HepG2 (cell line): ENCODE data around the gene TPGS1. TPM values are rescaled to one million over a fixed set of nuclear protein-coding genes. Genes with fewer than 3 reads are reported as not detected.

Experiments
- AKAP8 ChIP-seq: sonication (generic); formaldehyde crosslinking; IDR thresholded peaks from 2 replicates; pipeline ENCODE4 v1.5.1; 2020; ENCODE audit warnings: mild to moderate bottlenecking, missing genetic modification reagents
- DPF2 ChIP-seq: sonication (generic); formaldehyde crosslinking; IDR thresholded peaks from 2 replicates; pipeline ENCODE4 v1.4.0; 2020; ENCODE audit warnings: mild to moderate bottlenecking, low read depth, missing genetic modification reagents, borderline replicate concordance
- EED ChIP-seq: sonication (generic); formaldehyde crosslinking; IDR thresholded peaks from 2 replicates; pipeline ENCODE4 v1.5.0; 2020; ENCODE audit warnings: mild to moderate bottlenecking, missing genetic modification reagents
- EHMT2 ChIP-seq: fragments of 200-600 bp; sonication (generic); IDR thresholded peaks from 2 replicates; pipeline ENCODE4 v1.7.0; 2017; ENCODE audit warnings: antibody characterized with exemption, low read depth, low read length, borderline replicate concordance
- ELF1 ChIP-seq: sonication (generic); formaldehyde crosslinking; IDR thresholded peaks from 2 replicates; pipeline ENCODE4 v1.4.0; 2020; ENCODE audit warnings: missing genetic modification reagents
- JUND ChIP-seq: sonication (generic); formaldehyde crosslinking; IDR thresholded peaks from 2 replicates; pipeline ENCODE4 v1.8.0; 2022; ENCODE audit warnings: mild to moderate bottlenecking, missing genetic modification reagents
- KAT7 ChIP-seq: IDR thresholded peaks from 2 replicates; pipeline ENCODE4 v1.6.1; 2018; ENCODE audit warnings: borderline replicate concordance, missing compliant biosample characterization
- MAZ ChIP-seq, 2 experiments: sonication (generic) in 1 of 2; formaldehyde crosslinking in 1 of 2; IDR thresholded peaks; 2 replicates each; pipeline versions ENCODE4 v1.5.0 to v1.6.1; 2012 to 2020; ENCODE audit warnings: low read depth in 2 of 2, mild to moderate bottlenecking in 2 of 2, borderline replicate concordance in 1 of 2, improper control_type of control experiment in 1 of 2, low read length in 1 of 2, missing genetic modification reagents in 1 of 2, moderate library complexity in 1 of 2
- MIER3 ChIP-seq: IDR thresholded peaks from 2 replicates; pipeline ENCODE4 v1.6.1; 2016; ENCODE audit warnings: missing compliant biosample characterization, borderline replicate concordance
- MTF2 ChIP-seq: sonication (generic); formaldehyde crosslinking; IDR thresholded peaks from 2 replicates; pipeline ENCODE4 v1.5.0; 2020; ENCODE audit warnings: missing genetic modification reagents, borderline replicate concordance
- MYC ChIP-seq: sonication (generic); formaldehyde crosslinking; IDR thresholded peaks from 2 replicates; pipeline ENCODE4 v1.9.0; 2021; ENCODE audit warnings: missing genetic modification reagents, borderline replicate concordance
- PHF5A ChIP-seq: IDR thresholded peaks from one replicate; pipeline ENCODE4 v1.6.1; 2018; ENCODE audit warnings: low read depth, missing genetic modification reagents; ENCODE audit not compliant: unreplicated experiment
- TBX2 ChIP-seq: sonication (generic); formaldehyde crosslinking; IDR thresholded peaks from 2 replicates; pipeline ENCODE4 v1.5.0; 2020; ENCODE audit warnings: missing genetic modification reagents, mild to moderate bottlenecking, borderline replicate concordance
- TCF12 ChIP-seq, 2 experiments: fragments of 450-650 bp in 1 of 2; sonication (generic) in 1 of 2; formaldehyde crosslinking in 1 of 2; IDR thresholded peaks; 2 replicates each; pipeline versions ENCODE4 v1.6.1 to v1.8.0; 2017 to 2022; ENCODE audit warnings: antibody characterized with exemption in 1 of 2, mild to moderate bottlenecking in 1 of 2, missing genetic modification reagents in 1 of 2, moderate library complexity in 1 of 2
- THAP11 ChIP-seq: IDR thresholded peaks from 2 replicates; pipeline ENCODE4 v1.6.1; 2016; ENCODE audit warnings: missing biosample characterization, missing genetic modification reagents
- TRIM24 ChIP-seq: sonication (generic); formaldehyde crosslinking; IDR thresholded peaks from 2 replicates; pipeline ENCODE4 v1.8.0; 2022; ENCODE audit warnings: mild to moderate bottlenecking, missing genetic modification reagents
- ZBTB20 ChIP-seq: sonication (generic); formaldehyde crosslinking; IDR thresholded peaks from 2 replicates; pipeline ENCODE4 v1.8.1; 2023; ENCODE audit warnings: missing genetic modification reagents, low read depth, mild to moderate bottlenecking, borderline replicate concordance
- ZBTB7B ChIP-seq: sonication (generic); formaldehyde crosslinking; IDR thresholded peaks from 2 replicates; pipeline ENCODE4 v1.4.0; 2020; ENCODE audit warnings: missing genetic modification reagents
- ZFP90 ChIP-seq: sonication (generic); formaldehyde crosslinking; IDR thresholded peaks from 2 replicates; pipeline ENCODE4 v1.8.0; 2022; ENCODE audit warnings: missing genetic modification reagents, mild to moderate bottlenecking, inconsistent platforms, borderline replicate concordance
- ZNF12 ChIP-seq: sonication (generic); formaldehyde crosslinking; IDR thresholded peaks from 2 replicates; pipeline ENCODE4 v1.5.0; 2020; ENCODE audit warnings: missing genetic modification reagents
- ZNF235 ChIP-seq: sonication (generic); formaldehyde crosslinking; IDR thresholded peaks from 2 replicates; pipeline ENCODE4 v1.8.1; 2023; ENCODE audit warnings: mild to moderate bottlenecking, missing genetic modification reagents, borderline replicate concordance
- ZNF572 ChIP-seq: sonication (generic); formaldehyde crosslinking; IDR thresholded peaks from 2 replicates; pipeline ENCODE4 v1.5.1; 2020; ENCODE audit warnings: mild to moderate bottlenecking, missing genetic modification reagents
- ZNF687 ChIP-seq: sonication (generic); formaldehyde crosslinking; IDR thresholded peaks from 2 replicates; pipeline ENCODE4 v1.5.1; 2020; ENCODE audit warnings: mild to moderate bottlenecking, missing genetic modification reagents, moderate library complexity
- ZNF773 ChIP-seq: sonication (generic); formaldehyde crosslinking; IDR thresholded peaks from 2 replicates; pipeline ENCODE4 v1.4.0; 2020; ENCODE audit warnings: missing genetic modification reagents, borderline replicate concordance
- ZNF883 ChIP-seq: sonication (generic); formaldehyde crosslinking; IDR thresholded peaks from 2 replicates; pipeline ENCODE4 v1.5.1; 2020; ENCODE audit warnings: mild to moderate bottlenecking, missing genetic modification reagents; ENCODE audit errors: not compliant biosample characterization
- polyA plus RNA-seq, 8 experiments: library from polyadenylated mRNA; depleted of rRNA in 3 of 8; stranded (reverse) in 7 of 8; unstranded in 1 of 8; fragments of >200 nt; fragmentation: Illumina TruSeq in 4 of 8; extraction: Trizol in 4 of 8; gene quantifications; 2 replicates each; pipeline versions ENCODE4 v1.2.1 to v1.2.3, GENCODE V29; 2011 to 2016; ENCODE audit warnings: low read depth in 4 of 8, missing spikeins in 1 of 8, mixed read lengths in 1 of 8; ENCODE audit not compliant: insufficient read depth in 1 of 8
- total RNA-seq, 5 experiments: library from RNA; depleted of rRNA; stranded (reverse); fragments of >200 nt; fragmentation: Illumina TruSeq; extraction: Trizol; gene quantifications; 2 replicates each; pipeline ENCODE4 v1.2.3, GENCODE V29; 2016; ENCODE audit warnings: low read depth in 1 of 5

The TPGS1 gene
- total and polyA plus RNA-seq, 2 of the 13 experiments (the other 11 are each of a cell fraction or from before 2014, with no cell fraction given): 1.1 to 6.2 TPM

- peak; percentile 71 for TF ChIP-seq PHF5A (CRISPR knock-in tag)
- no peak for TF ChIP-seq TRIM24 (CRISPR knock-in tag)
- peak; percentile 98 for TF ChIP-seq AKAP8 (CRISPR knock-in tag)
- TF ChIP-seq ZNF773: peak; percentile 23; the same call in 1 of the 2 replicates
- TF ChIP-seq EED (CRISPR knock-in tag): peak; percentile 59
- TF ChIP-seq MYC (CRISPR knock-in tag): peak; percentile 60; the same call in 1 of the 2 replicates
- peak; percentile 81 for TF ChIP-seq ZNF687 (CRISPR knock-in tag)
- no peak for TF ChIP-seq TCF12 (IDR thresholded peaks at IDR 0.05)
- 0 out of 2 replicates have a peak, but pooled peaks have one; percentile 60 for TF ChIP-seq TCF12 (CRISPR knock-in tag; IDR thresholded peaks at IDR 0.05)
- TF ChIP-seq KAT7 (CRISPR knock-in tag): peak; percentile 52; the same call in 1 of the 2 replicates
- TF ChIP-seq EHMT2: no peak
- peak; percentile 77 for TF ChIP-seq THAP11
- 0 out of 2 replicates have a peak, but pooled peaks have one; percentile 26 for TF ChIP-seq ZNF572 (CRISPR knock-in tag)
- no peak for TF ChIP-seq ZNF883 (CRISPR knock-in tag)
- peak; percentile 54; the same call in 1 of the 2 replicates for TF ChIP-seq ZNF12 (CRISPR knock-in tag)
- TF ChIP-seq ELF1 (CRISPR knock-in tag): 0 out of 2 replicates have a peak, but pooled peaks have one; percentile 19
- TF ChIP-seq JUND (CRISPR knock-in tag): no peak
- TF ChIP-seq ZBTB7B (CRISPR knock-in tag): peak; percentile 70
- TF ChIP-seq MIER3 (CRISPR knock-in tag): peak; percentile 45; the same call in 1 of the 2 replicates
- TF ChIP-seq TBX2: peak; percentile 72; the same call in 1 of the 2 replicates
- TF ChIP-seq DPF2: peak; percentile 14; the same call in 1 of the 2 replicates
- TF ChIP-seq MAZ (IDR thresholded peaks at IDR 0.05; ENCODE audit: borderline replicate concordance, low read depth, low read length): peak; percentile 83
- peak; percentile 70; the same call in 1 of the 2 replicates for TF ChIP-seq MAZ (CRISPR knock-in tag; IDR thresholded peaks at IDR 0.05; ENCODE audit: low read depth)
- TF ChIP-seq MTF2: peak; percentile 92; the same call in 1 of the 2 replicates
- TF ChIP-seq ZBTB20 (CRISPR knock-in tag): 0 out of 2 replicates have a peak, but pooled peaks have one; percentile 8
- TF ChIP-seq ZFP90 (CRISPR knock-in tag): 0 out of 2 replicates have a peak, but pooled peaks have one; percentile 0
- TF ChIP-seq ZNF235: peak; percentile 42; the same call in 1 of the 2 replicates
These were observed 45.4 kb upstream of the TPGS1 start (continued) for GRCh38 chr19:461721-462551.
